HG03457 (cell line): ENCODE measurements around the gene NEAT1.

Experiments used
- ATAC-seq: cut with Tn5 transposase; IDR thresholded peaks from one replicate; pipeline ENCODE4 v1.9.1; 2021; ENCODE audit warnings: moderate number of reproducible peaks; ENCODE audit not compliant: unreplicated experiment

The NEAT1 gene

DNA sequence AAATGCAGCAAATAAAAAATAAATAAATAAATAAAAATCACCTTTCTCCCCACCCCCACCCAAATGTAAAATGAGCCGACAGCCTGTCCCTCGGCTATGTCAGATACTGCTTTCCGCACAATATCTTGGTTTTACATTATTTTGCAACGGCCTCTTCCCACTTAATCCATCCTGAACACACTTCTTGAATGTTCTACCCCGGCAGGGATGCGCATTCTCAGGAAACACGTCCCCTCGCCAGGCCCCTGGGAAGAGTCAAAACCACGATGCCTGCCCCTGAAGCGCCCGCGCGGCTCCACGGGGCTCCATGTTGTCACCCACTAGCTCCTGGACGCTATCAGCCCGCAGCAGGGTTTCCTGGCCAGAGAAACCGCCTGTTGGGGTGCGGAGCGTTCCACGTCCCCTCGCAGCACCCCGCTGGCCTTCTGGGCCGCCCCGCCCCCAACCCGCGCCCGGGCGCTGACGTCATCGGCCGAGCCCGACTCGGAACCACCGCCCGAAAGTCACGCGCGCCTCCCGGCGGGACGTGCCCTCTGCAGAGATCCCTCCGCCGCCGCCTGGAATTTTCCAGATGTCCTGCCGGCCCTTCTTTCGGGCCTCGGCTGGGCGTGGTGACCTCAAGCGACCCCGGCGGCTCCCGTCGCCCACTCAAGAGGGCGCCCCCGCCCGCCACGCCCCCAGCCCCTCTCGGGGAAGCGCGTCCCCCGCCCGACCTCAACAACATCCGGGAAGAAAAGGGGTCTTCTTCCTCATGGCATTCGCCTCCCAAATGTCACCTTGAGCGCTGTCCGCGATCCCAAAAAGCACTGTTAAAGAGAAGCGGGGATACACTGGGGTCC lies 585 bp upstream of the NEAT1 start:
- no peak for ATAC-seq

GRCh38 chr11:65423516-65424204 lies 1.1 kb downstream of the NEAT1 start:
- ATAC-seq = no peak

DNA sequence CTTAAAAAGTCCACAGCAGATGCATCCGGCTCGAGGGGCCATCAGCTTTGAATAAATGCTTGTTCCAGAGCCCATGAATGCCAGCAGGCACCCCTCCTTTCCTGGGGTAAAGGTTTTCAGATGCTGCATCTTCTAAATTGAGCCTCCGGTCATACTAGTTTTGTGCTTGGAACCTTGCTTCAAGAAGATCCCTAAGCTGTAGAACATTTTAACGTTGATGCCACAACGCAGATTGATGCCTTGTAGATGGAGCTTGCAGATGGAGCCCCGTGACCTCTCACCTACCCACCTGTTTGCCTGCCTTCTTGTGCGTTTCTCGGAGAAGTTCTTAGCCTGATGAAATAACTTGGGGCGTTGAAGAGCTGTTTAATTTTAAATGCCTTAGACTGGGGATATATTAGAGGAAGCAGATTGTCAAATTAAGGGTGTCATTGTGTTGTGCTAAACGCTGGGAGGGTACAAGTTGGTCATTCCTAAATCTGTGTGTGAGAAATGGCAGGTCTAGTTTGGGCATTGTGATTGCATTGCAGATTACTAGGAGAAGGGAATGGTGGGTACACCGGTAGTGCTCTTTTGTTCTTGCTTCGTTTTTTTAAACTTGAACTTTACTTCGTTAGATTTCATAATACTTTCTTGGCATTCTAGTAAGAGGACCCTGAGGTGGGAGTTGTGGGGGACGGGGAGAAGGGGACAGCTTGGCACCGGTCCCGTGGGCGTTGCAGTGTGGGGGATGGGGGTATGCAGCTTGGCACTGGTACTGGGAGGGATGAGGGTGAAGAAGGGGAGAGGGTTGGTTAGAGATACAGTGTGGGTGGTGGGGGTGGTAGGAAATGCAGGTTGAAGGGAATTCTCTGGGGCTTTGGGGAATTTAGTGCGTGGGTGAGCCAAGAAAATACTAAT lies 1.9 kb downstream of the NEAT1 start:
- no peak for ATAC-seq

GRCh38 chr11:65425105-65425970 lies 2.7 kb downstream of the NEAT1 start:
- no peak for ATAC-seq

GRCh38 chr11:65425971-65426838 lies 3.6 kb downstream of the NEAT1 start:
- ATAC-seq = no peak

DNA sequence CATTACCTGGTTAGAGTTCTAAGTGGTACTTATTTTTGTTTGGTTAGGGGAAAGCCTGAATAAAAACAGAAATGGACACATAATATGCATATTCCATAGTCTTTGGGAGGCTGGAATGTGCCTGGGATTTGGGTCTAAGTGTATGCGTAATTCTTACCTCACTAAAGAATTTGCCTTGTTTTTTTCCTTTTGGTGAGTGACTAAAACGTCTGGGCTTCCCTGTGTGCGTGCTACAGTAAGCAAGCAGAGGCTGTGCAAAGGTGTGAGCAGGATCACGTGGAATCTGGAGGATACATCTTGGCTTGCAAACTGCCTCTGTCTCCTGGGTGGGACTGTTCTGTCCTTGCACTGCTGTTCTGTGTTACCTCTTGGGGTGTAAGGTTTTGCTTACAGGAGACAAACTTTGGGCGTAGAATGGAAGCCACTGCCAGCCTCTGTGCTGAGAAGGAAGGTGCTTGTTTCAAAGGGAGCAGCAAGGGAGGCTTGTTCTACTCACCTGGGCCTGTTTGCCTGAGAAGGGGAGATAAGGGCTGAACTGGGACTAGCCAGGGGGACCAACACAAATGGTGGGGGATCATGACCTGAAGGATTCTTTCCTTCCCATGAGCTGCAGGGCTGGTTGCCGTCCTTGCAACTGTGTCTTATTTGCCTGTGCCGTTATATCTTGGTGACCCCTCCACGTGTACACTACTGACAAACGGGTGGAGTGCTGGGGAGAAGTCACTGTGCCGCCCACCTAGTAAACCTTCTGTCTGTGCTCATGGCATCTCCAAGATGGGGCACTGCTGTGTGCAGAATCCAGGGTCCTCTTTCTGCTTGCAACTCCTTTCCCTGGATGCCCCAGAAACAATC lies 4.5 kb downstream of the NEAT1 start:
- no peak for ATAC-seq

DNA sequence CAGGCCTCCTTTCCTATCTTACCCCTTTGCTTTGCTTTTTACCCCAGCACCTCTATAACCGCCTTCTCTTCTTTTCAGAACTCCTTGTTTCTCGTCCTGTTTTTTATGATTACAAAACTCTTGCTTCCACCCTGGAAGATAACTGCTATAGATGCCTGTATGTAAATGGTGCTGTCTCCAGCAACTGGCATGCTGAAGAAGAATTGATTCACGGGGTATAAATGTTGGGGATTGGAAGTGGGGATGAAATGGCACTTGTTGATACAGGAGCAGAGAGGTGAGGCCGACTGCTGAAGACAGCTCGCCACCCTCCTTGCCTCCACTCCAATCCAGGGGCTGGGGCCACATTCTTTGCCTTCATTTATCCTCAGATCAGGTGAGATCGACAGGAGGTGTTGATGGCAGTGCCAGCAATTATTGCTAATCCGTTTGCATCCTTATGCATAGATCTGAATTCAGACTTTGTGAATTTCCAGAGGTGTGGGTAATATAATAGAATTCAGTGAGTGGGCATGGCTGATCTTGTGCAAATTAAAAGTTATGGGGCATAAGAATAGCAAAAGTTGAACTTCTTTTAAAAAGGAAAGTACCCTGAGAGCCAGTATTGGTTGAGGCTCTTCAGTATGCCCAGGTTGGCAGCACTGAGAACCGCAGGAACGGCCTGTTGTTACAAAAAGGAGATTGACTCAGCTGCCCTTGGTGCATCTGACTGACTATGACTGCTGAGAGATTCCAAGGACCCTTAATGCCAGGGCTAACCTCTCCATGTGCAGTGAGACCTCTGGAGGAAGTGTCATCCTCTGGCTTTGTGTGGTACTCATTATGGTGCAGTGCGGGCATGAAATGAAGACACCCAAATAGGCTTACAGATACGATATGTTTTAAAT lies 5.3 kb downstream of the NEAT1 start:
- ATAC-seq = no peak

DNA sequence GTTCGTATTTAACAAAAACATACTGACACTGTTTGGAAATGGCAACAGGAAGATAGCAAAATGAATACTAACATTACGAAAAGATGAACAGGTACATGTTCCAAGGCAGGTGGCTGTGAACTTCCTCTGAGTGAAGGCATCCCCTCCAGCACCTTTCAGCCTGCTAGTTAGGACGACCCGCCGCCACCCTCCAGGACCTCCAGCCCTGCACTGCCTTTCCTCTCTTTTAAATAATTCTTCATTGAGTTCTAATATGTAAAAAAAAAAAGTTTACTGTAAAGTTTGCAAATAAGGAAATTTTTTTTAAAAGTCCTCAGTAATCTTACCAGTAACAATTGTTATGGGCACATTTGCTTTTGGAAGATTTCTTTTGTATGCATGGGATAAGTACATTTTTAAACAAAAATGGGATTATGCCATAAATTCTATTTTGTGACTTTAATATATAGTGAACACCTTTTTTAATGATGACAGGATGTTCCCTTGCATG lies 6.0 kb downstream of the NEAT1 start:
- ATAC-seq = no peak

- no peak for ATAC-seq
These were observed 6.6 kb downstream of the NEAT1 start for GRCh38 chr11:65429068-65429681.

DNA sequence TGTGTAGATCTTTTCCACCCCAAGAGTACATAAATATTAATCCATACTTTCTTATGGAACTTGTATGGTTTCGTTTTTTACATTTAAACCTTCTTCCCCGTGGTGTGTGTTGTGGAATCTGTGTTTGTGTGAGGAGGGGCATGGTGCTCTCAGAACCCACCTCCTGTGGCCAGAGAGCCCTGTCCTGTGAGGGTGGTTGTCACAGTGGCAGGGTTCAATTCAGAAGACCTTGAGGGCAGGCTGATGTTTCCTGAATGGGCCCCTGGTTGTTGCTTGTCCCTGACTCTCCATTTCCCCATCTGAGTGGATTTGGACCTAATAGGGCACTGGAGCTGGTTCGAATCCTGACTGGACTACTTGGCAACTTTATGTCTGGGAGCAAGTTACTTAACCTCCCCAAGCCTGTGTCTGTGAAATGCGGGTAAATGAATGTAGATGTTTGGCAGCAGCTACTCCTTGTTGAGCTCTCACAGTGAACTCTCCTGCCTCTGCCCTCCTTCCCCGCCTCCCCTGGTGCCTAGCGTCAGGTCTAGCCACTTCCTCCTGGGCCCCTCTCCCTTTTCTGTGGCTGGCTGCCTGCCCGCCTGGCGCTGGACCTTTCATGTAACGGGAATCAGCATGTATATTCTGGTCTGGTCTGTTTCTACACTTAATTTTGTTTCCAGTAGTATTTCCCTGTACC lies 7.3 kb downstream of the NEAT1 start:
- ATAC-seq = no peak

- no peak for ATAC-seq
These were observed 8.0 kb downstream of the NEAT1 start for GRCh38 chr11:65430406-65431217.

GRCh38 chr11:65431451-65432099 lies 9.0 kb downstream of the NEAT1 start:
- no peak for ATAC-seq

GRCh38 chr11:65432100-65432650 lies 9.6 kb downstream of the NEAT1 start:
- no peak for ATAC-seq

DNA sequence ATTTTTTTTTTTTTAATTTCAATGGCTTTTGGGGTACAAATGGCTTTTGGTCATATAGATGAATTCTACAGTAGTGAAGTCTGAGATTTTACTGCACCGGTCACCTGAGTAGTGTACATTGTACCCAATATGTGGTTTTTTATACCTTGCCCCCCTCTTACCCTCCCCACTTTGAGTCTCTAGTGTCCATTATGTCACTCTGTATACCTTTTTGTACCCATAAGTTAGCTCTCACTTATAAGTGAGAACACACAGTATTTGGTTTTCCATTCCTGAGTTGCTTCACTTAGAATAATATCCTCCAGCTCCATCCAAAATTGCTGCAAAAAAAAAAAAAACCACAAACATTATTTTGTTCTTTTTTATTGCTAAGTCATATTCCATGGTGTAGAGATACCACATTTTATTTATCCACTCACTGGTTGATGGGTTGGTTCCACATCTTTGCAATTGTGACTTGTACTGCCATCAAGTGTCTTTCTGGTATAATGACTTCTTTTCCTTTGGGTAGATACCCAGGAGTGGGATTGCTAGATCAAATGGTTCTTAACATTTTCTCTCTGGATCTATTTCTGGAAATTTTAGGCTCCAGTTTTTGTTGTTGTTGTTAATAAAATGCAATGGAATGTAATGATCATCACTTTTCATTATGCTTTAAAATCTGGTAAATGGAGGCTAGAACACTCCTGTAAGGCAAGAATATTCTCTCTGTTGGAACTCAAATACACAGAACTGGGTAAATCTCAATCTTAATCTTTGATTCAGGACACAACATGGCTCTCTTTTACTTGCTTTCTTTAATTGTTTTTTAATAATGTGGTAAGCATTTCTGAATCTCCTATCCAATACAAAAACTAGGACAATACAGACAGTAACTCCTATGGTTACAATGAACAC lies 10.3 kb downstream of the NEAT1 start:
- no peak for ATAC-seq
